Stimulated activated CD4-positive, alpha-beta T cell treated with anti-CD3 and anti-CD28 coated beads, TNF-alpha, amount 100 ng/mL, for 24 hours (primary cell): ENCODE results near the gene KATNBL1.

ENCODE experiments used
- DNase-seq, 3 experiments: peaks; one replicate each; pipeline ENCODE4 v3.0.0-alpha.2; 2020; ENCODE audit warnings: low read depth in 3 of 3

Gene KATNBL1, protein sequence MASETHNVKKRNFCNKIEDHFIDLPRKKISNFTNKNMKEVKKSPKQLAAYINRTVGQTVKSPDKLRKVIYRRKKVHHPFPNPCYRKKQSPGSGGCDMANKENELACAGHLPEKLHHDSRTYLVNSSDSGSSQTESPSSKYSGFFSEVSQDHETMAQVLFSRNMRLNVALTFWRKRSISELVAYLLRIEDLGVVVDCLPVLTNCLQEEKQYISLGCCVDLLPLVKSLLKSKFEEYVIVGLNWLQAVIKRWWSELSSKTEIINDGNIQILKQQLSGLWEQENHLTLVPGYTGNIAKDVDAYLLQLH

DNA sequence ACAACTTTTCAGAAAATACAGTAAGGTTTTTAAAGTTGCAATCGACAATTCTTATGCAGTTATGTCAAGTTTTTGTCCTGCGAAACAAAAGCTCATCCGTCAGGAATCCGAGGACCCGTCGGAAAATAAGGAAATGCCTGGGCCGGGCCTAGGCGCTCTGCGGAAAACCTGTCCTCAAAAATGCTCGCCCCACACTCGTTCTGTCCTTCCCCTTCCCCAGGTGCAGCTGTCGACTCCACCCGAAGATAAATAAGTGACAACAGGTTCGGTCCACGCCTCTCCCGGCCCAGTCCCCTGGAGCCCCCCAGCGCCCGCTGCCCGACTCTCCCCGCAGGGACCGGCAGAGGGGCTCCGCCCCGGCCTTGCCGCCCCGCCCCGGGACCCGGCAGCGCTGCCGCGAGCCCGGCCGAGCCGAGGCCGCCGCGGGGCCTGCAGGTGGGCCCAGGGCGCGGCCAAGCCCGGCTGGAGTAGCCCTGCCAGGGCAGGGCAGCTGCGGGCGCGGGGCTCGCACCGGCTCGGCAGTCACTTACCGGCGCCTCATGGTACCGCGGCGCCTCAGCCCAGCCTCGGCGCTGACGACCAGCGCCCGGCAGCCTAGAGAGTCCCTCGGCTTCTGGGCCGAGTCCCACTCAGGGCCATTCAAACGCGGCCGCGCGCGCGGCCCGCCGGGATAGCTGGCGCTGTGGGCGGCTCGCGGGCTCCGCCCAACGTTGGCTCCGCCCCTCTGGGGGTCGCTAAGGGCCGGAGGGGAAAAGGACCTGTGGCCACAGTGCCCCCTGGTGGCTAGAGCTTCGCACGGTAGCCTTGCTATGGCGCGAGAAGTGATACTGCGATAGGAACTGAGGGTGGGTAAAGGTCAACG, at the start of gene KATNBL1:
KATNBL1 (minus strand) TSS at position 676 of the 862 bp plus-strand sequence. CDS start 46,420 bp downstream, outside the sequence.
- DNase-seq, result peak; percentile 95 to 98 (median 96)

DNA sequence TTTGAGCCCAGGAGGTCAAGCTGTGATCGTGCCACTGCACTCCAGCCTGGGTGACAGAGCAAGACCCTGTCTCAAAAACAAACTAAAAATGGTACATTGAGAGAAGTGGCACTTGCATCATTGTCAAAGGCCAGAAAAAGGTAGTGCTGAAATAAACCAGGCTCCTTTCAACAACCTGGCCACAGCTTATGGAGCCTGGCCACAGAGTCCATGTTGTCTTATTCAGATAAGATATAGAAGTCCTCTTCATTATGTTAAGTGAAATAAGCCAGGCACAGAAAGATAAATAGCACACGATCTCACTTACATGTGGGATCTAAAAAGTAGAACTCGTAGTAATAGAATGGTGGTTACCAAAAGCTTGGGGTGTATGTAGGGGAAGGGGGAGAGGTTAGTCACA, 49.7 kb upstream of the KATNBL1 start:
- DNase-seq, result no peak

DNA sequence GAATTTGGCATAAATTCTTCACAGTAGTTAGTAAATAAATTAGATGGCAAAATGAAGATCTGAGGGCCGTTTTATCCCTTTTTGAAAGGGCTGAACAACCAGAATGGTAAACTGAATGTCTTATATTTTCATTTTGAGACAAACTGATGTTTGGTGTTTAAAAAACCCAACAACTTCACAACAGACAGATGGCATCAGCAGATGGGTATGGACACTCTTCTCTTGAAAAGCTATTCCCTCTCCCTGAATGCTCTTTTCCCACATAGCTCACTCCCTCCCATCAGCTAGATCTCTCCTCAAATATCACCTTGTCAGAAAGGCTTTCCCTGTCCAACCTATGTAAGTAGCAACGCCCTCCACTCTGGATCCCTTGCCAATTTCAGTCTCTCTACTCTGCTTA, 48.3 kb upstream of the KATNBL1 start:
- DNase-seq, result no peak

DNA sequence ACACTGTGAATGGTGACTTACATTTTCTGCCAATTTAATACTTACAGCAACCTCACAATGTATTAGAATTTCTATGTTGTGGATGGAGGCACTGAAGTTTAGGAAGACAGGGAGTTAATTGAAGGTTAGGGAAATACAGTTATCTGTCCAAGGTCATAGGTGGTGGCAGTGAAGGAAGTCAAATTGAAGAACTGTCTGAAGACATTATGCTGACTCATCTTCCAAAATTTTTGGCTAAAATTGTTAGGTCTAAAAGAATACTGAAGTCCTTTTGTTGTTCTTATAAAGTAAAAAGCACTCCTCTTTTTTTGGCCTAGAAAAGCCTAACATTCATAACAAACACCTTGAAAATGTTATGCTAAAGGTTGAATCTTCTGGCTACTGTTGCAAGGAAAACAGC, 42.6 kb upstream of the KATNBL1 start:
- no peak for DNase-seq

DNA sequence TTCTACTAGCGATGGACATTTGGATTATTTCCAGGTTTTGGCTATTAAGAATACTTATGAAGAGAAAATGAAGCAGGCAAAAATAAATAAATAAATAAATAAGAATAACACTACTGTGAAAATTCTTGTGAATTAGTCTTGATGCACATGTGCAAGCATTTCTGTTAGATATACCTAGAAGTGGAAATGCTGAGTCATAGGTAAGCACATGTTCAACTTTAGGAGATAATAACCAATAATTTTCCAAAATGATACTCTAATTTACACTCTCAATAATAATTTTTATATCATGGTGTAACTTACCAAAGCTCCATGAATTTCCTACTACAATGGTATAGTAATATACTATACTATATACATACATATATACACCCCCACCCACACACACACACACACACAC, 38.3 kb upstream of the KATNBL1 start:
- DNase-seq, result no peak

DNA sequence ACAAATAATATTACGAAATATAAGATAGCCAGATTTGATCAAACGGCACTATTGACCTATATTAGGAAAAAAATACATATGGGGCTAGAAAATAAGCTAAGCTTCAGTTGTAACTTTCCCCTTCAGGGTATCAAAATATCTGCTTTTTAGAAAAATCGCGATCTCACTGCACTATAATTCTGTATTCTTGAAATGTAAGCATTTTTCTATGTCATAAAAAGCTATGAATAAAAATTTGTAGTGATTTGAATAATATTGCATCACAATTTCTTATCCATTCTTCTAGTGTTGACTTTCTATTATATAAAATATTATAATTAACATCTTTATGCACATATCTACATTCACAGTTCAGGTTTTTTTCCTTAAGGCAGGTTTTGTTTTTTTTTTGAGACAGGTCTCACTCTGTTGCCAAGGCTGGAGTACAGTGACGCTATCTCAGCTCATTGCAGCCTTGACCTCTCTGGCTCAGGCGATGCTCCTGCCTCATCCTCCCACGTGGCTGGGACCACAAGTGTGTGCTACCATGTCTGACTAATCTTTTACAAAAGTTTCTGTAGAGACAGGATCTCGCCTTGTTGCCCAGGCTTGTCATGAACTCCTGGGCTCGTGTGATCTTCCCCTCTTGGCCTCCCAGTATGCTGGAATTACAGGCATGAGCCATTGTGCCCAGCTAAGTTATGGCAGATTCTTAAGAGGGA, 36.5 kb upstream of the KATNBL1 start:
- no peak for DNase-seq

DNA sequence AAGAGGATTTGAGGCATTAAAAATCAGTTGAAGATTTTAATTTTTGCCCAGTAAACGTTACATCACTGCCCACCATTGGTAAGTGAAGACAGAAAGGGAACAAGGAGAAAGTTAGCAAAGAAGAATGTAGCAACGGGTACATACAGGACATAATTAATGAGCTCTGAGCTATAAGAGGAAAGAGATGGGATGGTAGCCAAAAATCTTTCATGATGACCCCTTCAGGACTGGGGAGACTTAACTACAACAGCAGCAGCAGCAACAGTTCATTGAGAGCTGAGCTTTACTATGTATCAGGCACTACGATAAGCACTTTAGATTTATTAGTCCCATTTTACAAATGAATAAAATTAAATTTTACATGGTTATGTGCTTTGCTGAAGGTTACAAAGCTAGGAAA, 33.3 kb upstream of the KATNBL1 start:
- DNase-seq, result no peak

DNA sequence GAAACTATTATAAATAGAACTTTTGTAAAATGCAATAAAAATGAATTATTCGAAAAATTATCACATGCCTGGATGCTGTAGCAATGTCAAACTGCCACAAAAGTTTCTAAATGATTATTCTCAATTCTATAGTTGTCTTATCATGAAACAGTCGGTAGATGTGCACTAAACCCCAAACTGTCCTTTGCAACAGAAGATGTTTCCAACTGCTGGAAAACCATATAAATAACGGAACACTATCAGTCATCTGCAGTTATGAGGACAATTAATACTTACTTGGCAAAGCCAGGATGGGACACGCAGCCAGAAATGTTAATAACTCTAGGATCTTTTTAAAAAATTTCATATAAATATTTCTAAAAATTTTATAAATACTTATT, 32.4 kb upstream of the KATNBL1 start:
- DNase-seq, result no peak

DNA sequence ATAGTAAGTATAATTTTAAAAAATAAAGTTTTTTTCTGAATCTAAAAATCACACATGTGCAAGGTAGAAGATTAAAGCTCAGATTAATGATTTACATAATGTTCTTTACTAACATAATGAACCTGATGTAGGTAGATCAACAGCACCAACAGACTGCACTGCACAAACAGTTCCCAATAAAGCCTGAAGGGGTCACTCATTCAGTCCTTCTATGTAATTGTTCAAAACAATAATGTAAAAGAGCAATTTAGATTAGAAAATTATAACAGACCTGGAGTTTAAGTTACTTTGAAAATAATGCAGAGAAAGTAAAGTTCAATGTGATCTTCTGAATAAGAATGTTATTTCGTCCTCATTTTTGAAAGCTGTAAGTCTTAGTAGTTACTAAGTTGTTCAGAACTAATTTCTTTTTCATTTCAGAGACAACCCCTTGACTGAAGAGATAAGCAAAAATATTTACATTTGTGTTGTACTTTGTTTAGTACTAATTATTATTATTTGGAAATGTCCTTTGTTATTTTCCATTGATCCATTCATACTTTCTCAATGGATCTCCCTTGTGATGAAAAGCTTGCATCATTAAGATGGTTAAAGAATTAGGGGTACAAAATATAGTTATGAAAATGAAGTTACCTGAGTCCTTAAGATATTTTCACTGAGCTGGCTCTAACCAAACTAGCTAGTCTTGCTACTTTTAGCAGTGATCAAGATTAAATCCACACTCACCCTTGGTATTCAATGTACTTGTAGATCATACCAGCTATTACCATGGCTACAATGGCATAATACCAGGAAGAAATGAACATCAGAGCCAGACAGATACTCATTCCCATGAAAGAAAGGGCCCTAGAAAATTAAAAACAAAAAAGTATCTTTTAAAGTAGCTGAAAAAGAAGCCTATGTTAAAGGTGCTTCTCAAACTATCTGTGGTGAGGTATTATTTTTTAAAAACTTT, 31.8 kb upstream of the KATNBL1 start:
- no peak for DNase-seq

DNA sequence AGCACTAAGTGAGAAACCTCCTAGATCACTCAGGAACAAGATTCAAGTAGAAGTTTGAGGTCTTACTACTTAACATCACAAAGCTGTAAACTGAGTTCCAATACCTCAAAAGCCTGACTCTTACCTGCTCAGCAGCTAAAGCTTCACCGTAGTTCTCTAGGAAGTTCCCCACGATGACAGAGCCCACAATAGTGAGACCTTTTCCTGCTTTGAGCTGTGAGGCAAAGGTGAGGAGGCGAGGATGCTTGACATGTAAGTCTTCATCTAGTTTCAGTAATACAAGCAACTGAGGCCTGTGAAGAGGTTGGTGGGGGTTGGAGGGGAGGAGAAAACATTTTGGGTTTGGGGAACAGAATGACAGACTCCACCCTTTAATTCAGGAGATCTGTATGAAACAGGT, 30.6 kb upstream of the KATNBL1 start:
- DNase-seq, result no peak

DNA sequence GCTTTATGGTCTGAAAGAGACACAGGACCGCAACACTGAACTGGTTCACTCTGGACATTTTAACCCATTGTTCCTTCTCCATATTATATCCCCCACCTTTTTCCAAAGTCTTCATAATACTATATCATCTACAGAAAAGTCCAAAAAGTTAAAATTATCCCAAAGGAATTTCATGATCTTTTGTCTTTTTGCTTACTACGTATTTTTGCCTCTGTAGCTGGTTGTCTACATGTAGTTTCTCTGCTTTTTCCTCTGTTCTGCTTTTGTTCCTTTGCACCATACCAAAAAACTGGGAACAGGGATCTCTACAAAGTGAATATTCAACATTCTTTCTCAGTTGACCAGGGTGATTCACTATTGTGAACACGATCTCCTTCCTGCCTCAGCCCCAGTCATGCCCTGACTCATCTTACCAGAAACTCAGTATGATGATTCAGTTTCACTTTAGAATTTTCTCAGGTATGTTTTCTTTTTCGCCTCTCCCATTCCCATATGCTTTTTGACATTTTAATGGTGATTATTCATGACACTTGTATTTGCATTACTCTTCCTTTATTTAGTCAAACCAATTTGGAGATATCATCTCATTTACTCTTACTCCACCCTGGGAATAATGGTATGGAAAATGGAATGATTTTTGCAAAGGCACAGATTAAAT, 29.4 kb upstream of the KATNBL1 start:
- DNase-seq, result peak in 2 of 3 experiments; percentile 29 to 36

DNA sequence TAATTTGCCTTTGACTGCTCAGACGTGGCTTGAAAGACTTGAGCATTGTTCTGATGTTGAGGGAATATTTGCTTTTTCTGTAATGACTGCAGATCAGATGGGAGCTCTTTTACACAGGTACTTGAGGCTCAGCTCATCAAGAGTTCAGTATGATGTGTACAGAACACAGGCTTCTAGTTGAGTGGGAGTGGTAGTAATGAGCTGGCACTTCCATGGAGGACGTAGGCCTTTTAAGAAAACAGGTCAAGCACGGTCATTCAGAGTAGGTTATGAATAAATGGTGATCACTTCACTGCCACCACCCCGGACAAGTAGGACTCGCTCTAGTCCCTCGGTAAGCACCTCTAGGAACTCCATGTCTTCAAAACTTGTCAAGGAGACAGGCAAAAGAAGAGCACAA, 23.7 kb upstream of the KATNBL1 start:
- no peak for DNase-seq

DNA sequence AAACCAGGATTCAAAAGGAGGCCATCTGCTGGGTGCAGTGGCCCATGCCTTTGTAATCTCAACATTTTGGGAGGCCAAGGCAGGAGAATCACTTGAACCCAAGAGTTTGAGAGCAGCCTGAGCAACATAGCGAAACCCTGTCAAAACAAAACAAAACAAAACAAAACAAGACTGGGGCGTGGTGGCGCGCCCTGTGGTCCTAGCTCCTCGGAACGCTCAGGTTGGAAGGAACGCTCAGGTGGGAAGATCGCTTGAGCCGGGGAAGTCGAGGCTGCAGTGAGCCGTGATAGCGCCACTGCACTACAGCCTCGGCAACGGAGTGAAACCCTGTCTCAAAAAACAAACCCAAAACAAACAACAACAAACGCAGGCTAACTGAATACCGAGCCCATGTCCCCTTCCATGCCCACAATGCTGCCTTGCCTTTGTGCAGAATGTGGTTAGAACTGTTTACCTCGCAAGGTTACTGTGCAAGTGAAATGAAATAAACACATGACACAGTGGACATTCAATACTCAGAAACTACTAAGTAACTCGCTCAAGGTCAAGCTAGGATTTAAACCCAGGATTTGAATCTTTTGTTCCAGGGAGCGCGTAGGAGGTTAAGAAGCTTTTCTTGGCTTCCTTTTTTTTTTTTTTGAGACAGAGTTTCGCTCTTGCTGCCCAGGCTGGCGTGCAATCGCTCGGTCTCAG, 14.2 kb upstream of the KATNBL1 start:
- DNase-seq, result no peak

DNA sequence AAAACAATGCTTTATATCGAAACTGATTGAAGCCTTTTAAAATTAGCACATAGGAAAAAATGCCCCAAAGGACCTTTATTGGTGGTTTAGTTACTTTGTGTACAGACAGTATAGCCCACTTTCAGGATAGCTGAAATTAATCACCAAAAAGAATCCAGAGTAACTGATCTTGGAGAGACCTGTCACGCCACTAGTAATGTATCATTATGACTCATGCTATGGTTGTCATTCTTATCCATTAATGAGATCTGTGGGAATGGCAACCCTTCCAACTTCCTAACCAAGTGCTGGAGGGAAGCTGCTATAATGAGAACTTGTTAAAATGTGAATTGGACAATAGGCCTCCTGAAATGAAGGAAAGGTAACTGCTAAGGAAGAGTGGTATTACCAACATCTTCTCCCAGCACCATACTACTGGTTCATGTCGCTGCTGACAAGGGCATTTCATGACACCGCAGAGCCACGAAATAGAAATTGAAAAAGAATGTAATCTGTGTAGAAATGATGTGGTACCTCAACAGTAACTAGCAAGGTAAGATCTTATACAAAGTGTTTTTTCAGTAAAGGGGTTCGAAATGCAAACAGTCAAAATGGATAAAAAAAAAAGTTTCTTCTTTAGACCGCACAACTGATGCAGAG, 7.8 kb upstream of the KATNBL1 start:
- no peak for DNase-seq

DNA sequence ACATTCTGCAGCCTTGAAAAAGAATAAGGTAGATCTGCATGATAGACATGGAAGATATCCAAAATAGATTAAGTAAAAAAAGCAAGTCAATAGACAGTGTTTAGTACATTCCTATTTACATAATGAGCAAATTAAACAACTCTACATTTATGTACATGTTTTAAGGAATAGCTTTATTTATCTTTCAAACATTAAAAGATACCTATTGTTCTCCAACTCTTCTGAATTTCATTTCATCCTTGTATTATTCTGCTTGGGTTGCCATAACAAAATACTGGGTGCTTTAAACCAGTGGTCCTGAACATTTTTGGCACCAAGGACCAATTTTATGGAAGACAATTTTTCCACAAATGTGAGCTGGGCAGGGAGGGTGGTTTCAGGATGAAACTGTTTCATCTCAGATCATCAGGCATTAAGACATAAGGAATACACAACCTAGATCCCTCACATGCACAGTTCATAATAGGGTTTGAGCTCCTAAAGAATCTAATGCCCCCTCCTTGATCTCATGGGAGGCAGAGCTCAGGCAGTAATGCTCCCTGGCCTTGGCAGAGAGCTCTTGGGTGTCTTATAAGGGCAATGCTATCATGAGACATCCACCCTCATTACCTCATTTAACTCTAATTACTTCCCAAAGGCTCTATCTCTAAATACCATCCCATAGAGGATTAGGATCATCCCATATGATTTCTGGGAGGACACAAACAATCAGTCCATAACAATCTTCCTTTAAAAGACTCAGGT, 6.8 kb upstream of the KATNBL1 start:
- no peak for DNase-seq

DNA sequence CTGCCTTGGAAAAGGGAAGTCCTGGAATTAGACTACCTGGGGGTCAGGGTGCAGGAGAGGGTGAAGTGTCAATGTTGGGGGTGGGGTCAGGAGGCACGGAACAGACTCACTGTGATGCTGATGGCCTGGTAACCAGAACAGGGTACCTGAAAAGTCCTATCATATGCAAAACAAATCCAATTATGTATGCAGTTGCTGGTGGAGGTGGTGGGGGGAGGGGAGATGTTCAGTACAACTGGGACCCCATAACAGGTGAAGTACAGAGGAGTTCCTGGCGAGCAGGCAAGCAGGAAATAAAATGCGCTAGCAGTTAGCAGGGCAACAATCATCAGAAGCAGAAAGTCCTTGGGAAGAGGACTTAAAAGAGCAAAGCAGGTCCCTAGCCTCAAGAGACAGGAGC, 4.2 kb upstream of the KATNBL1 start:
- DNase-seq, result no peak

DNA sequence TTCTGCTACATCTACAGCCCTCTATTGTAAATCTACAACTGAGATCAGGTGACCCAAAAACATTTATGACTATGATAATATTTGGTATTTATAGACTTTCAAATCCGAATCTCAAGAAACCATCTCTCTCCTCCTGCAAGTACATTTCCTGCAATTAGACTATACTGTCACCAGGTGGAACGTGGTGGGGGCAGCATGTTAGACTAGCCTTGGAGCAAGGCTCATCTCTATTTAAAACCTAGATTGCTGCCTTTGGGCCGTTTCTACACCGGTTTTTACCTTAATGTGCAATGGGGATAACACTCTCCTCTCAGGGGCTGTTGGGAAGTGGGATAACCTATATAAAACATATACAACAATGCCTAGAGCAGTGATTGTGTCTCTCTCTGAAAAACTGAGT, 3.8 kb upstream of the KATNBL1 start:
- no peak for DNase-seq

DNA sequence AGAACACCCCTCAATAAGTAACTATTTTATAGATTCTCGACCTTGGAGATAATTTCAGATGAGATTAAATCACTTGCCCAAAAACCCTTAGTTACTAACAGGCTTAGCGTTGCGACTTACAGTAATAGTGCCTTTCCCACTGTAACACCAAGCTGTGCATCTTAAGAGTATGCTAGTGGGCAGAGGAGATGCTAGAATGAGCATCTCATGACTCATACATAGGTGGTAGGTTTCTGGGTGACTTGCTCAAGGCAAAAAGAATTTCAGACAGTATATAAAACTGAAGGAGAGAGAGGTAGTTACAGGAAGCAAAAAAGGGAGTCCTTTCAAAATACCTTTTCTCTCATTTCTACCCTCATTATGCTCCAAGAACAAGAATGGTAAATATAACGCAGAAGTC, 3.9 kb downstream of the KATNBL1 start:
- no peak for DNase-seq

DNA sequence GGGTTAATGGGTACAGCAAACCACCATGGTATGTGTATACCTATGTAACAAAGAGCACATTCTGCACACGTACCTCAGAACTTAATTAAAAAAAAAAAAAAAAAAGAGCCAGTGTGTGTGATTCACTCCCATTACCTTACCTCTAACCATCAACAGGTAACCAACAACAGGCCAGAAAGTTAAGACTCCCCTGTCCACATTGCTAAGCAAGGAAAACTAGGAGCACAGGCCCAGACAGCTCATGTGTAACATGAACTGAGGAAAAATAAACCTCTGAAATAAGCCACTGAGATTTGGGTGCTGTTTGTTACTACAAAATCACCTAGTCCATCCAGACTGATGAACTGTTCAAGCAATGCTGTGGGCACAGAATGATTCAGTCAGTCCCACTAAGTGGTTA, 6.0 kb downstream of the KATNBL1 start:
- DNase-seq, result no peak
